Ishikawa (cell line): Measurements from ENCODE around the gene CDK9.

Source experiments
- CEBPB ChIP-seq: IDR thresholded peaks from 2 replicates; pipeline ENCODE4 v1.6.1; 2012
- CREB1 ChIP-seq: IDR thresholded peaks from 2 replicates; pipeline ENCODE4 v1.6.1; 2012; ENCODE audit warnings: low read depth
- EGR1 ChIP-seq: IDR thresholded peaks from 2 replicates; pipeline ENCODE4 v1.6.1; 2012
- EP300 ChIP-seq: IDR thresholded peaks from 2 replicates; pipeline ENCODE4 v1.6.1; 2012; ENCODE audit warnings: borderline replicate concordance
- FOXM1 ChIP-seq: IDR thresholded peaks from 2 replicates; pipeline ENCODE4 v1.6.1; 2012; ENCODE audit warnings: low read depth, borderline replicate concordance
- RAD21 ChIP-seq: IDR thresholded peaks from 2 replicates; pipeline ENCODE4 v1.6.1; 2012; ENCODE audit warnings: low read depth
- TAF1 ChIP-seq: IDR thresholded peaks from 2 replicates; pipeline ENCODE4 v1.6.1; 2012; ENCODE audit warnings: low read depth, mild to moderate bottlenecking
- TCF12 ChIP-seq: IDR thresholded peaks from 2 replicates; pipeline ENCODE4 v1.6.1; 2012; ENCODE audit warnings: low read depth
- YY1 ChIP-seq: IDR thresholded peaks from 2 replicates; pipeline ENCODE4 v1.6.1; 2012; ENCODE audit warnings: low read depth
- TF ChIP-seq, protein P1 (sequence below): IDR thresholded peaks from 2 replicates; pipeline ENCODE4 v1.6.1; 2012; ENCODE audit warnings: low read depth, mild to moderate bottlenecking
- TF ChIP-seq, protein P2 (sequence below): IDR thresholded peaks from 2 replicates; pipeline ENCODE4 v1.6.1; 2012

DNA sequence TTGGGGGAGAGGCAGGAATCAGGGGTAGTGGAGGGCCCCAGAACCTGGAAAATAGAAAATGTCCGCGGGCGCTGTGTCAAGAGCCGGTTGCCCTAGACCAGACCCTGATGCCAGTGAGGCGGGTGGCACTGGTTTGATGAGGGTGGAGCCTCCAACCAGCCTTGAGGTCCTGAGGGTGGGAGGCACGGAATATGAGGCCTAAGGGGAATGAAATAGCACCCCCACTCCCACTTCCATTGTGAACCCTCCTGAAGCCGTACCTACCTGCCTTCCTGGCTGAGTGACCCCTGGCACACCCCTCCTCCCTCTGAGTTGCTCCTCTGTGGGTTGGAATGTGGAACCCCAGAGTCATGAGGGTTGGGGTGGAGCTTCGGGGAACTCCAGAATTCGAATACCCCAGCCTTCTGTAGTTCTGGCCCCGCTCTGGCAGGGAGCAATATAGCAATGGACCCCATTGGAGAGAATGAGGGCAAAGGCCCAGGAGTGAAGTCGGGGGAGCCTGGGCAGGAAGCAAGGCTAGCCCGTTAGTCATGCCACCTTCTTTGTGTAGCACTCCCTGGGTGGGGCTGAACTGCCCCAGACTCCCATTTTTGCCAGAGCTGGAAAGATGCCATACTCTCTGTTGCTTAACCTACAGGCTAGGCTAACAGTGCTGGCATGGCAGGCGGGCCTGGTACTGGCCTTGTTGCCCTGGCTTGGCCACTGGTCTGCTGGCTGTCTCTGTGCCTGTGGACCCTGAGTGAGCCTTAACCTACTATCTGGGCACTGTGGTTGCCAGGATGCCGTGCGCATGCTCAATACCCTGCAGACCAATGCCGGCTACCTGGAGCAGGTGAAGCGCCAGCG lies 17.9 kb downstream of the CDK9 start:
- TF ChIP-seq, protein P1, sequence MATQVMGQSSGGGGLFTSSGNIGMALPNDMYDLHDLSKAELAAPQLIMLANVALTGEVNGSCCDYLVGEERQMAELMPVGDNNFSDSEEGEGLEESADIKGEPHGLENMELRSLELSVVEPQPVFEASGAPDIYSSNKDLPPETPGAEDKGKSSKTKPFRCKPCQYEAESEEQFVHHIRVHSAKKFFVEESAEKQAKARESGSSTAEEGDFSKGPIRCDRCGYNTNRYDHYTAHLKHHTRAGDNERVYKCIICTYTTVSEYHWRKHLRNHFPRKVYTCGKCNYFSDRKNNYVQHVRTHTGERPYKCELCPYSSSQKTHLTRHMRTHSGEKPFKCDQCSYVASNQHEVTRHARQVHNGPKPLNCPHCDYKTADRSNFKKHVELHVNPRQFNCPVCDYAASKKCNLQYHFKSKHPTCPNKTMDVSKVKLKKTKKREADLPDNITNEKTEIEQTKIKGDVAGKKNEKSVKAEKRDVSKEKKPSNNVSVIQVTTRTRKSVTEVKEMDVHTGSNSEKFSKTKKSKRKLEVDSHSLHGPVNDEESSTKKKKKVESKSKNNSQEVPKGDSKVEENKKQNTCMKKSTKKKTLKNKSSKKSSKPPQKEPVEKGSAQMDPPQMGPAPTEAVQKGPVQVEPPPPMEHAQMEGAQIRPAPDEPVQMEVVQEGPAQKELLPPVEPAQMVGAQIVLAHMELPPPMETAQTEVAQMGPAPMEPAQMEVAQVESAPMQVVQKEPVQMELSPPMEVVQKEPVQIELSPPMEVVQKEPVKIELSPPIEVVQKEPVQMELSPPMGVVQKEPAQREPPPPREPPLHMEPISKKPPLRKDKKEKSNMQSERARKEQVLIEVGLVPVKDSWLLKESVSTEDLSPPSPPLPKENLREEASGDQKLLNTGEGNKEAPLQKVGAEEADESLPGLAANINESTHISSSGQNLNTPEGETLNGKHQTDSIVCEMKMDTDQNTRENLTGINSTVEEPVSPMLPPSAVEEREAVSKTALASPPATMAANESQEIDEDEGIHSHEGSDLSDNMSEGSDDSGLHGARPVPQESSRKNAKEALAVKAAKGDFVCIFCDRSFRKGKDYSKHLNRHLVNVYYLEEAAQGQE = no peak
- no peak for TF ChIP-seq RAD21
- no peak for TF ChIP-seq FOXM1
- TF ChIP-seq EP300 = no peak
- no peak for TF ChIP-seq YY1
- TF ChIP-seq TCF12 = no peak
- TF ChIP-seq CEBPB = peak; percentile 33; the same call in 1 of the 2 replicates
- TF ChIP-seq EGR1 = no peak
- no peak for TF ChIP-seq CREB1
- no peak for TF ChIP-seq TAF1
- TF ChIP-seq, protein P2, sequence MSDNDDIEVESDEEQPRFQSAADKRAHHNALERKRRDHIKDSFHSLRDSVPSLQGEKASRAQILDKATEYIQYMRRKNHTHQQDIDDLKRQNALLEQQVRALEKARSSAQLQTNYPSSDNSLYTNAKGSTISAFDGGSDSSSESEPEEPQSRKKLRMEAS = no peak
